KMS-11 (cell line): ENCODE measurements around the gene NPC2.

Experiments
- H2AFZ ChIP-seq: fragments of 200-600 bp; sonication (generic); 2 replicates; pipeline ENCODE4 v1.6.1; 2016; ENCODE audit warnings: antibody characterized with exemption, mixed run types, low read depth
- H3K27ac ChIP-seq: fragments of 200-600 bp; sonication (generic); 2 replicates; pipeline ENCODE4 v1.6.1; 2016; ENCODE audit warnings: mild to moderate bottlenecking, mixed run types
- H3K27me3 ChIP-seq: fragments of 200-600 bp; sonication (generic); 2 replicates; pipeline ENCODE4 v1.6.1; 2017; ENCODE audit warnings: mild to moderate bottlenecking, low read depth, mixed run types, moderate library complexity; ENCODE audit not compliant: insufficient read depth
- H3K36me3 ChIP-seq: fragments of 200-600 bp; sonication (generic); 2 replicates; pipeline ENCODE4 v1.6.1; 2017; ENCODE audit warnings: mild to moderate bottlenecking, mixed run types; ENCODE audit not compliant: insufficient read depth
- H3K4me1 ChIP-seq: fragments of 200-600 bp; sonication (generic); 2 replicates; pipeline ENCODE4 v1.6.1; 2016; ENCODE audit warnings: mild to moderate bottlenecking, low read depth, mixed run types; ENCODE audit not compliant: poor library complexity, severe bottlenecking
- H3K4me2 ChIP-seq: fragments of 200-600 bp; sonication (generic); 2 replicates; pipeline ENCODE4 v1.7.0; 2016; ENCODE audit warnings: mild to moderate bottlenecking, mixed run types
- H3K4me3 ChIP-seq: fragments of 200-600 bp; sonication (generic); IDR thresholded peaks from 2 replicates; pipeline ENCODE4 v1.6.1; 2017; ENCODE audit warnings: low read depth, low read length, mixed read lengths; ENCODE audit not compliant: insufficient read depth
- H3K79me2 ChIP-seq: fragments of 200-600 bp; sonication (generic); 2 replicates; pipeline ENCODE4 v1.6.1; 2016; ENCODE audit warnings: low read depth, mixed run types; ENCODE audit not compliant: insufficient read depth
- H3K9ac ChIP-seq: fragments of 200-600 bp; sonication (generic); 2 replicates; pipeline ENCODE4 v1.6.1; 2016; ENCODE audit warnings: mild to moderate bottlenecking, mixed run types
- H4K20me1 ChIP-seq: fragments of 200-600 bp; sonication (generic); 2 replicates; pipeline ENCODE4 v1.6.1; 2016; ENCODE audit warnings: mild to moderate bottlenecking, mixed run types; ENCODE audit not compliant: insufficient read depth
- TF ChIP-seq, protein P1 (sequence below): fragments of 200-600 bp; sonication (generic); conservative IDR thresholded peaks from 2 replicates; pipeline ENCODE4 v1.6.1; 2017; ENCODE audit warnings: low read depth, mild to moderate bottlenecking, antibody characterized with exemption, low read length, moderate library complexity, mixed read lengths

The NPC2 gene

DNA sequence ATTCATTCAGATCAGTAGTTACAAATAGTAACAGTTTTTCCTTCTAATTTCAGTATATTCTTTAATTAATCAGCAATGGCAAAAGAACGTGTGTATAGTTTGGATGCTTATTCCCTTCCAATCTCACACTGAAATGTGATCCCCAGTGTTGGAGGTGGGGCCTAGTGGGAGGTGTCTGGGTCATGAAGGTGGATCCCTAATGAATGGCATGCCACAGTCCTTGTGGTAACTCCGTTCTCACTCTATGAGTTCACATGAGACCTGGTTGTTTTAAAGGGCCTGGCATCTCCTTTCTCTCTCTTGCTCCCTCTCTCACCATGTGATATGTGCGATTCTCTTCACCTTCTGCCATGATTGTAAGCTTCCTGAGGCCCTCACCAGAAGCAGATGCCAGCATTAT, 48.2 kb downstream of the NPC2 start:
- no peak overlapping the region for H2AFZ ChIP-seq
- H3K9ac ChIP-seq: no peak overlapping the region
- H3K4me2 ChIP-seq: no peak overlapping the region
- H3K27me3 ChIP-seq: no peaks in the 10 kb centered on the region
- no peaks in the 10 kb centered on the region for H4K20me1 ChIP-seq
- no peak overlapping the region for H3K27ac ChIP-seq
- no peaks in the 10 kb centered on the region for H3K36me3 ChIP-seq
- TF ChIP-seq, protein P1, sequence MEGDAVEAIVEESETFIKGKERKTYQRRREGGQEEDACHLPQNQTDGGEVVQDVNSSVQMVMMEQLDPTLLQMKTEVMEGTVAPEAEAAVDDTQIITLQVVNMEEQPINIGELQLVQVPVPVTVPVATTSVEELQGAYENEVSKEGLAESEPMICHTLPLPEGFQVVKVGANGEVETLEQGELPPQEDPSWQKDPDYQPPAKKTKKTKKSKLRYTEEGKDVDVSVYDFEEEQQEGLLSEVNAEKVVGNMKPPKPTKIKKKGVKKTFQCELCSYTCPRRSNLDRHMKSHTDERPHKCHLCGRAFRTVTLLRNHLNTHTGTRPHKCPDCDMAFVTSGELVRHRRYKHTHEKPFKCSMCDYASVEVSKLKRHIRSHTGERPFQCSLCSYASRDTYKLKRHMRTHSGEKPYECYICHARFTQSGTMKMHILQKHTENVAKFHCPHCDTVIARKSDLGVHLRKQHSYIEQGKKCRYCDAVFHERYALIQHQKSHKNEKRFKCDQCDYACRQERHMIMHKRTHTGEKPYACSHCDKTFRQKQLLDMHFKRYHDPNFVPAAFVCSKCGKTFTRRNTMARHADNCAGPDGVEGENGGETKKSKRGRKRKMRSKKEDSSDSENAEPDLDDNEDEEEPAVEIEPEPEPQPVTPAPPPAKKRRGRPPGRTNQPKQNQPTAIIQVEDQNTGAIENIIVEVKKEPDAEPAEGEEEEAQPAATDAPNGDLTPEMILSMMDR: no peak
- H3K79me2 ChIP-seq: no peaks in the 10 kb centered on the region
- H3K4me3 ChIP-seq: no peak overlapping the region
- H3K4me1 ChIP-seq: no peaks in the 10 kb centered on the region

DNA sequence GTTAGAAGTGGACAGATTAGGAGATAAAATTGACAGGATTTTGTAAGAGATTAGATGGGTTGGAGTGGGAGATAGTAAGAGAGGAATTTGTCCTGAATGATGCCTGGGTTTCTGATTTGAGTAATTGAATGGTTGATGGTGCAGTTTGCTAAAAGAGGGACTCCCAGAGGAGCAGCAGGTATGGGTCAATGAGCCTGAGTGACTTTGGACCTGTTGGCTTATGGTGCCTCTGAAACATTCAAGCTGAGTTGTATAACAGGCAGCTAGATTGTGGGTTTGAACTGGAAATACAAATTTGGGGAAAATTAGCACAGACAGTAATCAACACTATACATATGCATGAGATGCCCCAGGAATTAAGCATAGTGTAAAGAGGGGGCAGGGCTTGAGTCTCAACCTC, 50.3 kb downstream of the NPC2 start:
- H3K4me1 ChIP-seq: no peaks in the 10 kb centered on the region
- H4K20me1 ChIP-seq: no peaks in the 10 kb centered on the region
- no peak overlapping the region for H3K27ac ChIP-seq
- H3K4me2 ChIP-seq: no peak overlapping the region
- no peaks in the 10 kb centered on the region for H3K36me3 ChIP-seq
- H3K4me3 ChIP-seq: no peak overlapping the region
- H3K9ac ChIP-seq: no peak overlapping the region
- no peak overlapping the region for H2AFZ ChIP-seq
- TF ChIP-seq, protein P1: no peak
- no peaks in the 10 kb centered on the region for H3K79me2 ChIP-seq
- no peaks in the 10 kb centered on the region for H3K27me3 ChIP-seq

DNA sequence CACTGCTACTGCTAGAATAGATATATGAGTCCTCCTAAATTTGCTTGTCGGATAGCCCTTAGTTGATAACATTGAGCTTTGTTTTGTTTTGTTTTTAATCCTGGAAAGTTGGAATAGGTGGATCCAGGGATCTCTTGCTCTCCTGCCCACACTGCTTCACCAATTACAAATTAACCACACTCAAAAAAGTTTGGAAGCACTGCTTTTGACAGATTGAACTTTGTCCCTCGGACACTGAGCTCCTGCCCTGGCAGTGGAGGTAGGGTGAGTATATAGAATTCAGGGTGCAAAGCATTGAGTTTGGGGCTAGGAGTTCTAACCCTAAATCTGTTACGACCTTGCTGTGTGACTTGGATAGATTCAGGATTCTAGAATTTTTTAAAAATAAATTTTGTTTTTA, 52.0 kb downstream of the NPC2 start:
- no peaks in the 10 kb centered on the region for H4K20me1 ChIP-seq
- H3K27me3 ChIP-seq: no peaks in the 10 kb centered on the region

DNA sequence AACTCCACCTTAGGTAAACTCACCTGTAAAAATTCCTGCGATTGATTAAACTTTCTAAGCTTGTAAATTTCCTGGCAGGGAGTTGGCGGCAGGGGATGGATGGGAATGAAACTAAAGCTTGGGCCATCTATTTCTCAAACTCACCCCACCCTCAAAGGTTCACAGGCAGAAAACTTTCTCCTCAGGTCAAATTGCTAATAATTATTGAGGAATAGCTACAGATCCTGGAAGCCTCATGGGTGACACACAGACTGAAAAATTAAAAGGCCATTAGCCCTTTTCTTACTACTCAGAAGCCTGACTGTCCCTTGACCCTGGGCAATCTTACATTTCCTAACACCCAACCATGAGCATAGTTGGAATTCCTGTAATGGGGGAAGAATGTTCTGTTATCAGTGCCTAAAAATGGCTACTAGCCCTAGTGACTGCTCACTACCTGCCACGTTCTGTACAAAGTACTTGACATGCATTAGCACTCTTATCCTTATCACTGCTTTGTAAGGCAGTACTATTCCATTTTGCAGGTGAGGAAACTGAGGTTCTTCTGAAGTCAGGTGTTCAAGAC, 54.7 kb downstream of the NPC2 start:
- no peak overlapping the region for H3K4me3 ChIP-seq
- H3K9ac ChIP-seq: no peak overlapping the region
- H3K4me2 ChIP-seq: no peak overlapping the region
- no peak overlapping the region for H3K27ac ChIP-seq
- no peaks in the 10 kb centered on the region for H4K20me1 ChIP-seq
- H3K36me3 ChIP-seq: no peaks in the 10 kb centered on the region
- TF ChIP-seq, protein P1: no peak
- H3K27me3 ChIP-seq: no peaks in the 10 kb centered on the region
- H3K79me2 ChIP-seq: no peaks in the 10 kb centered on the region
- H3K4me1 ChIP-seq: no peaks in the 10 kb centered on the region
- H2AFZ ChIP-seq: no peak overlapping the region

More for the DNA sequence above, 52.0 kb downstream of the NPC2 start:
- no peaks in the 10 kb centered on the region for H3K79me2 ChIP-seq
- H3K4me3 ChIP-seq: no peak overlapping the region
- no peaks in the 10 kb centered on the region for H3K4me1 ChIP-seq
- H3K9ac ChIP-seq: no peak overlapping the region
- no peak overlapping the region for H3K27ac ChIP-seq
- no peak overlapping the region for H3K4me2 ChIP-seq
- no peaks in the 10 kb centered on the region for H3K36me3 ChIP-seq
- TF ChIP-seq, protein P1: no peak
- H2AFZ ChIP-seq: no peak overlapping the region
